HCT116 (cell line): ENCODE results near the gene PPIH.

Source experiments
- CEBPB ChIP-seq: IDR thresholded peaks from 2 replicates; pipeline ENCODE4 v1.6.1; 2012; ENCODE audit warnings: low read depth
- CTCF ChIP-seq, 3 experiments: fragments of 200-600 bp in 1 of 3; sonication (generic) in 1 of 3; IDR thresholded peaks in 2 of 3; conservative IDR thresholded peaks in 1 of 3; 2 replicates each; pipeline ENCODE4 v1.5.1; 2012 to 2017; ENCODE audit warnings: low read depth in 2 of 3, low read length in 2 of 3, antibody characterized with exemption in 1 of 3, borderline replicate concordance in 1 of 3, control low read depth in 1 of 3, mild to moderate bottlenecking in 1 of 3, mixed read lengths in 1 of 3, mixed run types in 1 of 3, moderate library complexity in 1 of 3; ENCODE audit not compliant: insufficient read depth in 1 of 3
- ELF1 ChIP-seq: IDR thresholded peaks from 2 replicates; pipeline ENCODE4 v1.6.1; 2012; ENCODE audit warnings: low read depth, borderline replicate concordance
- EZH2 ChIP-seq: fragments of 200-600 bp; sonication (generic); IDR thresholded peaks from 2 replicates; pipeline ENCODE4 v1.6.1; 2017; ENCODE audit warnings: antibody characterized with exemption, mixed run types
- EZH2phosphoT487 ChIP-seq: fragments of 200-600 bp; IDR thresholded peaks from 2 replicates; pipeline ENCODE4 v1.6.1; 2018; ENCODE audit warnings: antibody characterized with exemption, borderline replicate concordance
- JUND ChIP-seq: IDR thresholded peaks from 2 replicates; pipeline ENCODE4 v1.6.1; 2012
- POLR2A ChIP-seq: IDR thresholded peaks from 2 replicates; pipeline ENCODE4 v1.7.0; 2011; ENCODE audit warnings: borderline replicate concordance; ENCODE audit not compliant: insufficient read depth, insufficient read length; ENCODE audit errors: extremely low read depth
- SRF ChIP-seq: IDR thresholded peaks from 2 replicates; pipeline ENCODE4 v1.6.1; 2012; ENCODE audit warnings: low read depth

GRCh38 chr1:42613803-42614131 lies 44.5 kb upstream of the PPIH start:
- TF ChIP-seq CTCF (IDR thresholded peaks at IDR 0.05 in 2 of 3, conservative IDR thresholded peaks at IDR 0.05 in 1 of 3; ENCODE audit: borderline replicate concordance in 1 of 3, insufficient read depth in 1 of 3, low read depth in 2 of 3, low read length in 2 of 3), result no peak
- TF ChIP-seq JUND, result no peak
- no peak for TF ChIP-seq POLR2A
- no peak for TF ChIP-seq SRF
- no peak for TF ChIP-seq CEBPB
- TF ChIP-seq EZH2, result no peak
- TF ChIP-seq ELF1, result no peak
- TF ChIP-seq EZH2phosphoT487, result no peak
